SK-N-MC (cell line): Measurements from ENCODE around the gene ORAI1.

ENCODE experiments used
- EZH2 ChIP-seq: fragments of 200-600 bp; sonication (generic); IDR thresholded peaks from one replicate; pipeline ENCODE4 v1.6.1; 2017; ENCODE audit warnings: antibody characterized with exemption
- POLR2AphosphoS5 ChIP-seq: IDR thresholded peaks from 2 replicates; pipeline ENCODE4 v1.6.1; 2012; ENCODE audit warnings: mild to moderate bottlenecking, low read depth, low read length, borderline replicate concordance

GRCh38 chr12:121620333-121620891 is 5.9 kb upstream of the ORAI1 start:
- no peak for TF ChIP-seq POLR2AphosphoS5
- no peak for TF ChIP-seq EZH2
